ENCODE data around the gene CPNE2. TPM values are rescaled to one million over a fixed set of nuclear protein-coding genes. Genes with fewer than 3 reads are reported as not detected.

The CPNE2 gene
- total RNA-seq, 4 donors from 2014 or later, result 18.0 to 38.7 (median 27.8) TPM

DNA sequence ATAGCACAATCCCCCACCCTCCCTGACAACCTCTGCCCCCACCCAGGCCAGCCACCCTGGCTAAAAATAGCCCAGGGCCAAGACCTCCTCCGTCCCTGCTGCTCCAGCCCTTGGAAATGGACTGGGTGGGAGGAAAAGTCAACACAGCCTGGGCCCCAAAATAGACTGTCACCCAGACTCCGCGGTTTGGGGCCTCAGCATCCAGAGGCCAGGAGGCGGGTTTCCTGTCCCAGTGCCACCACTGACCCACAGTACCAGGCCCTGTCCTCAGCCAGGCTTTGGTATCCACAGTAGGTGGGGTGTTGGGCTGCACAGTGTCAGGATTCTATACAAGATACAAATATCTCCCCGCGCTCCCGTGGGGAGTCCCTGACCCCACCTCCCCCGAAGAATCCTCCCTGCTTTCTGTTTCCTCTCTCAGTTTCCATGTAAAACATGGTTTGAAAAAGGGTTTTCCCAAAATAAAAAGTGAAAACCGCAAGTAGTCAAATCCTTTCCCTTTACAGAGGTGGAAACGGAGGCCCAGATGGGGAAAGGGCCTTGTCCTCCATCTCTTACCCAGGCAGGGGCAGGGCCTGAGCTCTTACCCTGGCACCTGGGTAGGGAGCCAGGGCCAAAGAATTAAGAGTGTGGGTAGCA, 20.1 kb downstream of the CPNE2 start:
- Histone ChIP-seq H3K4me1 (peaks cover 0 to 35% (median 9%) of the 10 kb centered on the region in 3 donors), H3K27ac (peak overlapping the region in 2 of 4 donors; percentile 9 to 42), H3K4me3 (no peak overlapping the region), H3K36me3 (peaks cover 0 to 22% of the 10 kb centered on the region in 2 donors), H3K9me3 (no peaks in the 10 kb centered on the region), H3K27me3 (no peaks in the 10 kb centered on the region)
- 68 to 80% methylated on average over 1 to 8 of the region's 10 CpGs for WGBS, 2 donors (ENCODE audit: low coverage in 1 of 2)
- ATAC-seq, result no peak
- TF ChIP-seq EP300 (IDR thresholded peaks at IDR 0.05), result no peak
- TF ChIP-seq POLR2A (IDR thresholded peaks at IDR 0.05), result no peak
- TF ChIP-seq CTCF (IDR thresholded peaks at IDR 0.05), result no peak

DNA sequence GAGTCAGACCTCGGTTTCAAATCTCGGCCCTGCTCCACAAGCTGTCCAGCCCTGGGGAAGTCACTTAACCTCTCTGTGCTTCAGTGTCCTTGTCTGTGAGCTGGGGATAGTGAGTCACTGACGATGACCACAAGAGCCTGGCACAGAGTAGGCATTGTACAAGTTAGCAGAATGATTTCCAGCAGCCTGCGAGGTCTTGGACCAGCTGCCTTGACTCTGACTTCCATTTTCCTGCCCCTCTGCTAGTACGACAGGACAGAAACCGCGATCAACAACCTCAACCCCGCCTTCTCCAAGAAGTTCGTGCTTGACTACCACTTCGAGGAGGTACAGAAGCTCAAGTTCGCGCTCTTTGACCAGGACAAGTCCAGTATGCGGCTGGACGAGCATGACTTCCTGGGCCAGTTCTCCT, 20.7 kb downstream of the CPNE2 start:
- 76 to 91% methylated on average over 3 to 13 of the region's 14 CpGs for WGBS, 2 donors (ENCODE audit: low coverage in 1 of 2)
- TF ChIP-seq CTCF (IDR thresholded peaks at IDR 0.05) (no peak), POLR2A (IDR thresholded peaks at IDR 0.05) (no peak), POLR2AphosphoS5 (IDR thresholded peaks at IDR 0.05) (no peak), EP300 (IDR thresholded peaks at IDR 0.05) (no peak)
- peak overlapping the region in 2 of 4 donors; percentile 9 to 35 for H3K27ac ChIP-seq

GRCh38 chr16:57113664-57114063, 21.3 kb downstream of the CPNE2 start:
- H3K4me3 ChIP-seq, result no peak overlapping the region

More for the DNA sequence above, 20.7 kb downstream of the CPNE2 start:
- Histone ChIP-seq H3K9me3 (no peaks in the 10 kb centered on the region), H3K4me3 (no peak overlapping the region), H3K27me3 (no peaks in the 10 kb centered on the region), H3K4me1 (peaks cover 0 to 34% (median 9%) of the 10 kb centered on the region in 3 donors), H3K36me3 (peaks cover 0 to 27% of the 10 kb centered on the region in 2 donors)
- no peak for ATAC-seq

DNA sequence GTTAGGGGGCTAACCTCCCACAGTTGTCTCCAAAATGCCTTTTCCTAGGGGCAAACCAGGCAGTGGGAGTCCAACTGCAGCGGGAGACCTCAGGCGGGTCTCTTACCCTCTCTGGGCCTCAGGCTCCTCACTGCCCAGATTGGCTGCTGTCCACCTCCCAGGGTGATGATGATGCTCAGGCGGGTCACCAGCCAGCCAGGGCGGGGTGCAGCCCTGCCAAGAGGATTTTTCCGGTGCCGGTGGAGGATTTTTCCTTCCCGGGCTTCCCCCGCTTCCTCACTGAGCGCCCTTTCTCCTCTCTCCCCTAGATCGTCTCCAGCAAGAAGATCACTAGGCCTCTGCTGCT, 22.8 kb downstream of the CPNE2 start:
- H3K4me1 ChIP-seq, result peaks cover 0 to 34% (median 9%) of the 10 kb centered on the region in 3 donors
- no peak for TF ChIP-seq POLR2A (IDR thresholded peaks at IDR 0.05)
- no peak for TF ChIP-seq EP300 (IDR thresholded peaks at IDR 0.05)
- no peak for TF ChIP-seq POLR2AphosphoS5 (IDR thresholded peaks at IDR 0.05)
- TF ChIP-seq CTCF (IDR thresholded peaks at IDR 0.05), result no peak
- no peaks in the 10 kb centered on the region for H3K27me3 ChIP-seq
- H3K9me3 ChIP-seq, result no peaks in the 10 kb centered on the region
- H3K27ac ChIP-seq, result peak overlapping the region in 3 of 4 donors; percentile 17 to 74 (median 60)
- 37% methylated on average over 7 of the region's 10 CpGs; no CpG with 5 or more reads in 1 of the 2 donors for WGBS, 2 donors (ENCODE audit: low coverage in 1 of 2)
- no peak for ATAC-seq
- H3K4me3 ChIP-seq, result no peak overlapping the region
- H3K36me3 ChIP-seq, result peaks cover 0 to 46% of the 10 kb centered on the region in 2 donors

More at GRCh38 chr16:57113664-57114063, 21.3 kb downstream of the CPNE2 start:
- H3K36me3 ChIP-seq, result peaks cover 0 to 33% of the 10 kb centered on the region in 2 donors
- no peaks in the 10 kb centered on the region for H3K9me3 ChIP-seq
- H3K4me1 ChIP-seq, result peaks cover 0 to 34% (median 9%) of the 10 kb centered on the region in 3 donors
- WGBS, 2 donors (ENCODE audit: low coverage in 1 of 2), result no CpG with 5 or more reads among the region's 5 CpGs
- TF ChIP-seq EP300 (IDR thresholded peaks at IDR 0.05) (no peak), POLR2A (IDR thresholded peaks at IDR 0.05) (no peak), CTCF (IDR thresholded peaks at IDR 0.05) (no peak), POLR2AphosphoS5 (IDR thresholded peaks at IDR 0.05) (no peak)
- H3K27me3 ChIP-seq, result no peaks in the 10 kb centered on the region
- no peak for ATAC-seq
- H3K27ac ChIP-seq, result peak overlapping the region in 1 of 4 donors; percentile 8
